NCI-H1694 treated with DMSO at 0.1 percent for 48 hours (cell line): ENCODE measurements around the gene RAMP1.
"Not testable (repeated sequence)": the region's sequence is repeated elsewhere in the genome, so short reads cannot be mapped to it uniquely, and the experiment has no call there.

Source experiments
- DNase-seq: peaks from one replicate; lab custom pipeline; 2025; lab: John Stamatoyannopoulos, UW

RAMP1 gene

GRCh38 chr2:237863689-237864443 is 4.4 kb downstream of the RAMP1 start:
- DNase-seq, result no peak

- no peak for DNase-seq
Measured at GRCh38 chr2:237864444-237864931, 5.1 kb downstream of the RAMP1 start.

- DNase-seq, result no peak
Measured at GRCh38 chr2:237864940-237865622, 5.7 kb downstream of the RAMP1 start.

GRCh38 chr2:237865623-237866041 is 6.2 kb downstream of the RAMP1 start:
- no peak for DNase-seq

- no peak for DNase-seq
Measured at GRCh38 chr2:237866101-237866621, 6.7 kb downstream of the RAMP1 start.

GRCh38 chr2:237867465-237867864 is 8.0 kb downstream of the RAMP1 start:
- no peak for DNase-seq

- DNase-seq, result not testable (repeated sequence)
Measured at GRCh38 chr2:237868074-237868473, 8.7 kb downstream of the RAMP1 start.

- DNase-seq, result no peak
Measured at GRCh38 chr2:237868631-237869342, 9.4 kb downstream of the RAMP1 start.

- no peak for DNase-seq
Measured at GRCh38 chr2:237869343-237870102, 10.1 kb downstream of the RAMP1 start.

GRCh38 chr2:237870126-237870525 is 10.7 kb downstream of the RAMP1 start:
- DNase-seq, result no peak

- DNase-seq, result no peak
Measured at GRCh38 chr2:237870754-237871651, 11.6 kb downstream of the RAMP1 start.

GRCh38 chr2:237872178-237872887 is 12.9 kb downstream of the RAMP1 start:
- no peak for DNase-seq

GRCh38 chr2:237873421-237873831 is 14.0 kb downstream of the RAMP1 start:
- DNase-seq, result no peak

GRCh38 chr2:237873897-237874551 is 14.6 kb downstream of the RAMP1 start:
- no peak for DNase-seq

GRCh38 chr2:237874585-237875161 is 15.2 kb downstream of the RAMP1 start:
- DNase-seq, result no peak

- DNase-seq, result no peak
Measured at GRCh38 chr2:237875256-237876060, 16.0 kb downstream of the RAMP1 start.

GRCh38 chr2:237876061-237876526 is 16.7 kb downstream of the RAMP1 start:
- no peak for DNase-seq

GRCh38 chr2:237876532-237876931 is 17.1 kb downstream of the RAMP1 start:
- no peak for DNase-seq
